Amniotic epithelial cell (primary cell): ENCODE results near the gene CRYAB.
"Not testable (repeated sequence)": the region's sequence is repeated elsewhere in the genome, so short reads cannot be mapped to it uniquely, and the experiment has no call there.

Source experiments
- DNase-seq: peaks from one replicate; pipeline ENCODE4 v3.0.0-alpha.2; 2010; ENCODE audit warnings: low read depth

The CRYAB gene

DNA sequence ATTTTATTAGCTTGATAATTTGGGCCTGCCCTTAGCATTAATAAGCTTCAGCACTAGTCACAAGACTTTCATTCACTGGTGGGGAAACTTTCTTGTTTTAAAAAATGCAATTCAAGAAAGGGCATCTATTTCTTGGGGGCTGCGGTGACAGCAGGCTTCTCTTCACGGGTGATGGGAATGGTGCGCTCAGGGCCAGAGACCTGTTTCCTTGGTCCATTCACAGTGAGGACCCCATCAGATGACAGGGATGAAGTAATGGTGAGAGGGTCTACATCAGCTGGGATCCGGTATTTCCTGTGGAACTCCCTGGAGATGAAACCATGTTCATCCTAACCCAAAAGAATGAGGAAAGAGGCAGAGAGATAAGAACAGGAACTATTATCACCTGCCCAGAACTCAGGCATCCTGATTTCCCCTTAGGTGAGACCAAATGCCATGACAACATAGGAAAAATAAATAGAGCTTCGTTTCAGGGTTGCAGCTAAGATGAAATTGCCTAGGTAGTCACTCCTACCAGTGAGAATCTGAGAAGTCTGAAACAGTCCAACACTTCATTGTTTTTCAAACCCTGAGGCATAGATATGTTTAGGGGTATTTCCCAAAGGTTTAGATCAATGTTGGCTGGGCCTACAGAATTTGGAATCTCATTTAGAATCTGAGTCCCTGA is 2.8 kb downstream of the CRYAB start:
- no peak for DNase-seq

DNA sequence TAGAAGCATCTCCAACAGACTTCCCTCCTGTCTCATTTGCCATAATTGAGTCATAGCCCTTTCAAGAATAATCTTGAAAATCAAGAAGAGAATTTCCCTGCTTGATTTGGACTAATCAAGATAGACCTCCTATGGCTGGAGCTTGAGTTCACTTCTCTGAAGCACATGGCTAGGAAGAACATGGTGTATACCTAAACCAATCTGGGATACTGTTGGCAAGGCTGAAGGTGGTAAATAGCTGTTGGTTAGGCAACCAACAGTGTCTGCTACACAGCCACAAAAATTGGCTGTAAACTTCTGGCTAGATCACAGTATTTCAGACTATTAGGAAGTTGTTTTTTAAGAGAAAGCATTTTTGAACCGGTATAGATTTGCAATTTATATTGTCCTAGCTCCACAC is 4.9 kb downstream of the CRYAB start:
- DNase-seq, result no peak

DNA sequence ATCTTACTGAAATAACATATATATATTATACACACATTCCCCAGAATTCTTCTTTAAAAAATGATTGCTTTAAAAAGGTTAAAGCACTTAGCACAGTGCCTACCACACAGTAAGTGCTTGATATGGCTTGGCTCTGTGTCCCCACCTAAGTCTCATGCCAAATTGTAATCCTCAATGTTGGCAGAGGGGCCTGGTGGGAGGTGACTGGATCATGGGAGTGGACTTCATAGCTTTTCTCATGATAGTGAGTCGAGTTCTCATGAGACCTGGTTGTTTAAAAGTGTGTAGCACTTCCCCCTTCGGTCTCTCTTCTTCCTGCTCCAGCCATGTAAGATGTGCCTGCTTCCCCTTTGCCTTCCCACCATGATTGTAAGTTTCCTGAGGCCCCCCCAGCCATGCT is 6.2 kb downstream of the CRYAB start:
- no peak for DNase-seq

DNA sequence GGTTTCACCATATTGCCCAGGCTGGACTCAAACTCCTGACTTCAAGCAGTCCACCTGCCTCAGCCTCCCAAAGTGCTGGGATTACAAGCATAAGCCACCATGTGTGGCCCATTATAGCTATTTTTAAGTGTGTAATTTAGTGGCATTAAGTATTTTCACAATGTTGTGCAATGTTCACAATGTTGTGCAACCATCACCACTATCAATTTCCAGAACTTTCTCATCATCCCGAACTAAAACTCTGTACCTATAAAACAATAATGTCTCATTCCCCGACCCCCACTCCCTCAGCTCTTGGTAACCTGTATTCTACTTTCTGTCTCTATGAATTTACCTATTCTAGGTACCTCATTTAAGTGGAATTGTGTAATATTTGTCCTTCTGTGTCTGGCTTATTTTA is 24.7 kb downstream of the CRYAB start:
- DNase-seq, result no peak

DNA sequence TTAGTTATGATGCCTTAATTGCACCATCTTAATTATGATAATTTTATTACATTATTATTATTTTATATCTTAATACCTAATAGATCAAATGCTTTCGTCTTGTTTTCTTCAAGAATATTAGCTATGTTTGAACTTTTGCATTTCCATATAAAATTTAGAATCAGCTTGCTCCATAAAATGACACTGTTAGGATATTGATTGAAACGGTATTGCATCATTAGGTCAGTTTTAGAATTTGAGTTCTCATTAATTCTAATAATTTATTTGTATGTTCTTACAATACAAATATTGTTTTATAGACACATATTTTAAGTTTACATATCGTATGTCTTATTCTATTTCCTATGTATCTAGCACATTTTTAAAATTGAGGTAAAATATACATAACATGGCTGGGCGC is 25.5 kb downstream of the CRYAB start:
- no peak for DNase-seq

DNA sequence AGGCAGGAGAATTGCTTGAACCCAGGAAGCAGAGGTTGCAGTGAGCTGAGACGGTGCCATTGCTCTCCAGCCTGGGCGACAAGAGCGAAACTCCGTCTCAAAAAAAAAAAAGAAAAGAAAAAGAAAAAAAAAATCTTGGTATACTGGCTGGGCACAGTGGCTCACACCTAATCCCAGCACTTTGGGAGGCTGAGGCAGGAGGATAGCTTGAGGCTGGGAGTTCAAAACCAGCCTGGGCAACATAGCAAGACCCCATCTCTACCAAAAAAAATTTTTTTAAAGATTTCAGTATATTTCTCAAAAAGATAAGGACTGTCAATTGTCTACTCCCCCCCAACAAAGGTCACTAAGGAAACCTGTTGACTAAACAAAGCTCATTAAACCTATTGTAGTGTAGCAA is 26.5 kb downstream of the CRYAB start:
- DNase-seq, result not testable (repeated sequence)

DNA sequence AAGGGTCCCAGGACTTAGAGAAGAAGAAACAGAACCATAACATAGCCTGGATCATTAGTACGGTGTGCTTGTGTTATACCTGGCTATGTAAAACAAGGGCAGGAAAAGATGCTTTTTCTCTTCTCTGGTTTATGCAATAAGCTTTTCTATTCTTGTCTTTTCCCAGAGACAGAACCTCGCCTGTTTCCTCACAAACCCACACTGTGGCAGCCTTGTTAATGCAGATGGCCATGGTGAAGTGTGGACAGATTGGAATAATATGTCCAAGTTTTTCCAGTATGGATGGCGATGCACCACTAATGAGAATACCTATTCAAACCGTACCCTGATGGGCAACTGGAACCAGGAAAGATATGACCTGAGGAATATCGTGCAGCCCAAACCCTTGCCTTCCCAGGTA is 29.4 kb downstream of the CRYAB start:
- DNase-seq, result no peak

DNA sequence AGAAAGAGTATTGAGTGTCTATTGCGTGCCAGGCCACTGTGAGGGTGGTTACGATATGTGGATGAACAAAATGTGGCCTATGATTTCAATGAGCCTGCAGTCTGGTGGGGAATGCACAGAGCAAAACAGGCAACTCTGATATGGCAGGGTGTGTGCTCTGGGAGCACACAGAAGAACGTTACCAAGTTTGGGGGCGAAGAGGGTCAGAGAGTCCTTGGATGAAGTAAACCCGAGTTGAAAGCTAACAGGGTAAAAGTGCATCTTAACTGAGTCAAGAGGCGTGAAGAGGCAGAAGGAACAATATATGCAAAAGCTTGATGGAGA is 32.0 kb downstream of the CRYAB start:
- DNase-seq, result no peak

DNA sequence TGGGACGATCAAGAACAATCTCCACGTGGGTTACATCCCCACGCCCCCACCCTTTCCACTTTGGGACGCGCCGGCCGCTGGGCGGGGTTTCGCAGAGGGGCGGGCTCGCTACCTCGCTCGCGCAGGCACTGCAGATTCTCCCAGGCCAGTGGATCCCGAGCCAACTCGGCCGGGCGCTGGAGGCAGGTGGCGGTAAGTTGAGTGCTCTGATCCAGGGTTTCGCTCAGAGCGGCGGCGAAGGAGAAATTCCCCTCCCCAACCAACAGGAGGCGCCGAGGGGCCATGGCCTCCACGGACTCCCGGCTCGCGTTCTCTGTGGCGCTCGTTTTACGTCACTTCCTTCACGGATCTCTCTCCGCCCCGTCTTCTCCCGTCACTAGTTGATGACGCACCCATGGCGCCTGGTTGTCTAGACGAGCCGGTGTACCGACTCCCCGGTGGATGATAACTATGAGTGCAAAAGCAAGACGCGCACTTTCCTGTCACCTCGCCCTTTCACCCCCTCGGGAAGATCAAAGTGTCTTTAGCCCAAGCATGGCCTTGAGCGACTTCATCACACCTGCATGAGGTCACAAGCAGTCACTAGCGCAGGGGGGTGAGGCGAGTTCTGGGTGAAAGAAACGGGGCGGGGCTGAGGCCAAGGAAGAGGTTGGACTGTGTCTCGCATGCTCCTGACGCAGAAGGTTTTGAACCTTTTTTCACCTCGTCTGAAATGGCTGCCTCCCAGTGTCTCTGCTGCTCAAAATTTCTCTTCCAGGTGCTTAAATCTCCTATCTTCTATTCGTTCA is 32.5 kb downstream of the CRYAB start, which contains the start of the genes CFAP68 and FDXACB1:
TSS of gene CFAP68 (plus strand) at position 693 of the 788 bp plus-strand sequence. CDS start at position 713, 20 bp downstream.
TSS of gene FDXACB1 (minus strand) at position 317 of the 788 bp plus-strand sequence. CDS start at position 284, 33 bp downstream.
- DNase-seq, result peak; percentile 96

DNA sequence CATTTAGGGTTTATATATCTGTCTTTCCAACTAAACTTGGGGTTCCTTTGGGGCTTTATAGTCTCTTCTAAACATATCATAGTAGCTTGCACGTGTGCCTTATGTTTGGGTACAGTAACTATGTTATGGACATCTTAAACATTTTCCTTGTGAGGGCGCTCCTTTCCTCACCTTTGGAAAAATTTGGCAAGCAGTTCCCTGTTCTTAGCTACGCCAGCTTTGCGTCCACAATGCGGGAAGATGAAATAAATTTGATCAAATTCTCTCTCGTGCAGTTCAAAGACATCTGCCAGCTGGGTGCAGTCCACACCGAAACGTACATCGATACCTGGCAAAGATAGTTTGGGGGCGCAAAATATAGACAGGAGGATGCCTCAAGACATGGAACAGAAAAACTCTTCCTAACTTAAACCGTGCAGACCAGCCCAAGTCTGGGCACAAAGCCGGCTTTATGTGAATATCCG is 33.2 kb downstream of the CRYAB start:
- peak; percentile 15 for DNase-seq

DNA sequence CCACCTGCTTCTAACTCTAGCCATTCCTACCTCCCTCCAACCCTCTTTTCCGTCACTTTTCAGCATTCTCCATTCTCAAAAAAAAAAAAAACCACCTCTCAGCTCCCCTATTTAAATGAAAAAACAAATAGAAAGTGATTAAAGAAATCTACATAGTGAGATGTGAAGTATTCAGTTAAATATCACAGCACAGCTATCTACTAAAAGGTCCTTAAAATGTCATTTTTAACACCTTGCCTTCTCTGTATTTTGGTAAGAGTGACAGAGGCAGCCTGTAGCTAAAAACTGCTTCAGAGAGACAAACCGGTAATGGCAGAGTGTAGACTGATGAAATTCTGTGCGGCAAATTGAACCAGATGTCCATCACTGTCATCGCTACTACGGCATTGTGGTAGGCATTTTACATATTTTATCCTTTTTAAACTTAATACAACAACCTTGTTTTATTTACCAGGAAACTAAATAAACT is 39.8 kb downstream of the CRYAB start:
- DNase-seq, result no peak

DNA sequence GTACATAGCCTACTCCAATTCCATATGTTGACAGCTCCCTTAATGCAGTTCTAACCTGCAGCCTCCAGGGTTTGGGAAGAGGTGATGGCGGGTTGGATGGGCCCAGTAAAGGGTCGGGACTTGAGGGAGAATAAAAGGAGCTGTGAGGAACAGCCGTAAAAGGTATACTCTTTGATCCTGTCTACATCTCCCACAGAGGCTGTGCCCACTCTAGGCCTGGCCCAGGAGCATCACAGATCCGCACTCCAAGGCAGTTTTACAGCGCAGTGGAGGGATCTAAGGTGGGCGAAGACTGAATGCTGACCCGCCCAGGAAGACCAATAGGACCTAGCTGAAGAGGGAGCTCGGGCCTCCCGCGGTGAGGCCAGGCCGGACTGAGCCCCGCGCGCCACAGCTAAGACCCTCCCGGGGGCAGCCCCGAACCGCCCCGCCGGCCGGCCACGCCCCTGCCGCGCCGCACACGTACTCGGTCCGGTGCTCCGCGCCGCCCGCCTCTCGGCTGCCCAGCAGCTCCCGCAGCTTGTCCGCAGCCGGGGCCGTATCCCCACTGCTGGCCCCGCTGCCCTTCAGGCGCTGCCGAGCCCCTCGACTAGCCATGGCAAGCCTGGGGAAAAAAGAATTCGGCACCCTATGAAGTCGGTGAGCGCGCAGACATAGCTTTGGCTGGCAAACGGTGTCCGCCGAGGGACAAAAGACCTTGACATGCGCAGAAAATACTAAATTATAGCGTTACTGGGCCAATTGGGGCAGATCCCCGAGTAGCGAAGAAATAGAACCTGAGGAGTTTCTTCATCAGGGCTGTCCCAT is 40.5 kb downstream of the CRYAB start, which contains the start of gene ALG9:
TSS of gene ALG9 (minus strand) at position 696 of the 807 bp plus-strand sequence. CDS start at position 597, 99 bp downstream.
- DNase-seq, result peak; percentile 81

DNA sequence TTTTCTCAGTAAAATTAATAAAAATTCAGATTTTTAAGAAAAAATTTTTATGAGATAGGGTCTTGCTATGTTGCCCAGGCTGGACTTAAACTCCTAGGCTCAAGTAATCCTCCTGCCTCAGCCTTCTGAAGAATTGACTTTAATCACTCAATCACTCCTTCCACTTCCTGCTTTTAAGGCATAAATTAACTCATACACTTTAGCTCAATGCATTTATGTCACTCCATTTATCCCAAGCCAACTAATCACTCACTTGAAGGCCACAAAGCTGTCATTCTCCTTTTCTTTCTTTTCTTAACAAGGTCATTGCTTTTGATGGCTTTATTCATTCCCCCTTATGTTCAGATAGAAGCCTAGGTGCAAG is 41.1 kb downstream of the CRYAB start:
- DNase-seq, result no peak

DNA sequence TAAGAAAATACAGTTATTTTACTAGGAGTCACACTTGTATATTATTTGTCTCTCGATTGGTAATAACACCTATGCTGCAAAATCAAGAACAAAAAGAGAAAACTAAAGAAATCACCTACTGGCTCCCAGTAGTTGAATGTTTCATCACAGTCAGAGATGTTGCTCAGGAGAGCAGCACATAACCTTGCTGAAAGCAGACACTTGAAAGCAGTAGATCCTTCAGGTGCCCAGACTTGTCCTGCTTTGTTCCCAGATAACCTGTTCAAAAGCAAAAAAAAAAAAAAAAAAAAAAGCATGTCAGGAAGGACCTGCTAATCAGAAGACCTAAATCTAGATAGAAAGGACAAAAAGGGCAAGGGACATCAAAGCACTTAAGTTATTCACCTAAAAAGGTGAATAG is 41.5 kb downstream of the CRYAB start:
- DNase-seq, result no peak

DNA sequence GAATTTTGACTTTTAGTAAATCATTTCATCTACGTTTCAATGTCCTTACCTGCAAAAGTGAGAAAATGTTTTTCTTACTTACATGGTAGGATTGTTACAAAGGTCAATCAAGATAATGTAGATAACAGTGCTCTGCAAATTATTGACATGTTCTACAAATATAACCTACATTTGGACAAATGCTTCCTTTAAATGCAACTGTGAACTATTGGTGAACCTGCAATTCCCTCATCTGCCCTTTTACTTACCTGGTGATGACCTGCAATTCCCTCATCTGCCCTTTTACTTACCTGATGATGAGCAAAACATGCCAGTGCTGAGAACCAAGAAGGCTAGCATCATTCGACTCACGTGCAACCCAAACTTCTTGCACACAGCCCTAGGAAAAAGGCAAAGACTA is 51.3 kb downstream of the CRYAB start:
- DNase-seq, result no peak
